HG03469 (cell line): ENCODE data around the gene SNTN.

Experiments used
- ATAC-seq: cut with Tn5 transposase; IDR thresholded peaks from one replicate; pipeline ENCODE4 v1.9.1; 2021; ENCODE audit warnings: mild to moderate bottlenecking, moderate library complexity, moderate number of reproducible peaks; ENCODE audit not compliant: unreplicated experiment

The SNTN gene

DNA sequence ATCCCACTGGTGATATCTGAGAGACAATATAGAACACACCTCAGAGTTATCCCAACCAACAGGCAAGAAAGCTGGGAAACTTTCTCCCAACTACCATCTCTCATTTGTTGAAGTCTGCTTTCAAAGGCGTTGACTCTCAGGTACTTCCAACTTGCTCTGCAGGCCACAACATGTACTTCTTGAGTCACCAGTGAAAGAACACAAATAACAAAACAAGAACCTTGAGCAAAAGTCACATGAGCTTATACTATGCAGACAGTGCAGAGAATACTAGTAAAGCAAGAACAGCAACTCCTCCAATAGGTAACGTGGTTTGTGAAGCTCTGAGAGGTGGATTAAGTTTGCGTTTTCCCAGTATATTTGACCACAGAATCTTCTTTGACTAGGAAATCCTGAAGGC lies 20.6 kb downstream of the SNTN start:
- ATAC-seq: no peak

GRCh38 chr3:63674586-63674985 lies 22.1 kb downstream of the SNTN start:
- ATAC-seq: no peak

- ATAC-seq: no peak
Measured at GRCh38 chr3:63679186-63679585, 26.7 kb downstream of the SNTN start.

DNA sequence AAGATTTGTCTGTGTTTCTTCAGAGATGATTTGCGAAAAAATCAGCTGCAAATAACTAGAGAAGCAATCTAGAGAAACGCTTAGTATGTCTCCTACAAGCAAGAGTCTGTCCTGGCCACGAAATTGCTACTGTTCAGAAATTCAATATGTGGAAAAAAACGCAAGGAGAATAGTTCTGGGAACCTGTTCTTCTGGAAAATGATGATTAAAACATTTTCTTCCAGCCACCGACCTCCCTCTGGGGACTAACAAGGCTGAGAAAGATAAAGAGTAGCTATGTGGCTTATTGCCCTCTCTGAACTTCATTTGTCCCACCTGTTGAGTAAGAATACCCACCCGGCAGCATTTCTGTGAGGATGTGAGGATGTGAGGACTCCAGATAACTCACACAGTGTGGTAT lies 31.6 kb downstream of the SNTN start:
- no peak for ATAC-seq

- no peak for ATAC-seq
Measured at GRCh38 chr3:63685340-63685739, 32.9 kb downstream of the SNTN start.

GRCh38 chr3:63687278-63688225 lies 35.1 kb downstream of the SNTN start:
- ATAC-seq: no peak

- ATAC-seq: no peak
Measured at GRCh38 chr3:63689285-63689684, 36.8 kb downstream of the SNTN start.

GRCh38 chr3:63693351-63693750 lies 40.9 kb downstream of the SNTN start:
- ATAC-seq: no peak

DNA sequence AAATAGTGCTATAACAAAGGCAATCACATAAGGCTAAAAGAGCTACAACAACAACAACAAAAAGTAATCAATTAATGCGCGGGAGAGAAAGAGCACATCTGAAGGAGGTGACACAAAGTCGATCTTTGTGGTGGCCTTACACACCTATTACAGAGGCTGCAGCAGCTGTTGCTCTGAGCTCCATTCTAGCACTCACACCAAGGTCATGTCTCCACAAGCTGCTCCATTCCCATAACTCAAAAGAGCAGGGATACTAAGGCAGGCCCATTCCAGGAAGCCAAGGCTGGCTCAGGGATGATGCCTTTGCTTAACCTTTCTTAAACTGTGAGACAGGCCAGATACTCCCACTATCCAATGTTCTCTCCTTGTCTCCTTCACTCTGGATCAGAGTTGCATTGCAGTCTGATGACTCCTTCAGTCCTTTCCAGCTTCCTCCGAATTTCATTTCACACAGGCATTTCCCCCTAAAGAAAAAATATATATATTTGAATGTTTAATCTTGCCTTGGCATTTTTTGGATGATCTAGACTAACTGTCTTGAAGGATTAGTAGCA lies 52.7 kb downstream of the SNTN start:
- ATAC-seq: no peak

DNA sequence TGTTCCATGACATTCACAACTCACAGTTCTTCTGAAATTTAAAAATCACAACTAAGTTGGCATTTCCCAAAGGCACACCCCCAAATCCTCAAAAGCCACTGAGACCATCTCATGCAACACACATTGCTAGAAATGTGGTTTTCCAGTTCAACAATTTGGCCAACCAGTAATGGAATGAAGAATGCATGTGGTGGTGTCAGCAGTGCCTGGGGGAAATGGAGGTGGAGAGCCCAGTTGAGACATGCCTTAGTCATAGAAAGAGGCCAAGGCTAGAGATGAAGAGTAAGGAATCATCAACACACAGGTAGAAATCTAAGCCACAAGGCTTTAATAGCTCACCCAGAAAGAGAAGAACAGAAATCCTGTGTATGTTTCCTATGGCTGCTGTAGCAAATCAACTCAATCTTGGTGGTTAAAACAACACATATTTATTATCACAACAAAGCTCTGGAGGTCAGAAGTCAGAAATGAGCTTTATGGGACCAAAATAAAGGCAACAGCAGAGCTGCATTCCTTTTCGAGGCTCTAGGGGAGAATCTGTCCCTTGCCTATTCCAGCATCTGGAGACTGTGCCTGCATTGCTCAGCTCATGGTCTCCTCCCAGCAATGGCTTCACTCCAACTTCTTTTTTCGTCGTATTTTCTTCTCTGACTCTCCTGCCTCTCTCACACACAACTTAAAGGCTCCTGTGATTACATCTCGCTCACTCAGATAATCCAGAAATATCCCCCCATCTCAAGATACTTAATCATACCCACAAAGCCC lies 54.0 kb downstream of the SNTN start:
- no peak for ATAC-seq

- no peak for ATAC-seq
Measured at GRCh38 chr3:63707731-63708130, 55.3 kb downstream of the SNTN start.

GRCh38 chr3:63709576-63709975 lies 57.1 kb downstream of the SNTN start:
- no peak for ATAC-seq
